WERI-Rb-1 (cell line): ENCODE measurements around the gene PEF1.

Source experiments
- DNase-seq: peaks from one replicate; pipeline ENCODE4 v3.0.0-alpha.2; 2020
- H3K27ac ChIP-seq: fragments of 250-450 bp; sonication (Bioruptor Pico); 2 replicates; pipeline ENCODE4 v1.5.1; 2020; ENCODE audit warnings: mild to moderate bottlenecking, moderate library complexity
- H3K27me3 ChIP-seq: fragments of 250-450 bp; sonication (Bioruptor Pico); 2 replicates; pipeline ENCODE4 v1.5.1; 2021; ENCODE audit warnings: mild to moderate bottlenecking, low read depth, moderate library complexity; ENCODE audit not compliant: insufficient read depth, severe bottlenecking
- H3K36me3 ChIP-seq: fragments of 250-450 bp; sonication (Bioruptor Pico); 2 replicates; pipeline ENCODE4 v1.5.1; 2020; ENCODE audit warnings: mild to moderate bottlenecking, moderate library complexity
- H3K4me3 ChIP-seq: 2 replicates; pipeline ENCODE4 v1.5.1; 2011; ENCODE audit warnings: low read depth, mild to moderate bottlenecking, control low read depth, low read length
- H3K9me3 ChIP-seq: fragments of 250-450 bp; sonication (Bioruptor Pico); 2 replicates; pipeline ENCODE4 v1.5.1; 2021; ENCODE audit warnings: mild to moderate bottlenecking, moderate library complexity; ENCODE audit not compliant: severe bottlenecking
- CTCF ChIP-seq: IDR thresholded peaks from 2 replicates; pipeline ENCODE4 v1.5.1; 2011; ENCODE audit warnings: low read depth, mild to moderate bottlenecking, control low read depth, inconsistent platforms, low read length

Gene PEF1

GRCh38 chr1:31652891-31653499 is 8.3 kb upstream of the PEF1 start:
- TF ChIP-seq CTCF: no peak
- Histone ChIP-seq H3K9me3 (no peaks in the 10 kb centered on the region), H3K4me3 (no peak overlapping the region), H3K27ac (no peak overlapping the region), H3K27me3 (no peaks in the 10 kb centered on the region), H3K36me3 (peaks cover 12% of the 10 kb centered on the region)
- no peak for DNase-seq

DNA sequence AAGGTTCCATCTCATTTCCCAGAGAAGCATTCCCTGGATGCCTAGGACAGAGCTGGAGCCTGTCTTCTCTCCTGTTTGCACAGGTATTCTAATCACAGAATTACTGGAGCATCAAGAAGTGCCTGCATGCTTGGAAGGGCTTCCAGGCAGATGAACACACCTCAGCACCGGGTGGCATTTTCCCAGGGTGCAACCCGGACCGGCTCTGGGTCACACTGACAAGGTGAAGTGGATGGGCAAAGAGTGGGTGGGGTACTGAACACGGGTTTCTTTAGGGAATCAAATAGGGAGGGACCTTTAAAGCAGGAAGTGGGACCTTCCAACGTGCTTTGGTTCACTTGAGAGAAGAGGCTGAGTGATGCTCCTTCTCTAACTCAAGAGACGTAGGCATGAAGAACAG is 7.1 kb upstream of the PEF1 start:
- Histone ChIP-seq H3K27ac (no peak overlapping the region), H3K36me3 (peaks cover 6% of the 10 kb centered on the region), H3K27me3 (no peaks in the 10 kb centered on the region), H3K9me3 (no peaks in the 10 kb centered on the region), H3K4me3 (no peak overlapping the region)
- no peak for DNase-seq
- TF ChIP-seq CTCF: no peak

- no peak overlapping the region for H3K27ac ChIP-seq
- H3K4me3 ChIP-seq: no peak overlapping the region
- peaks cover 6% of the 10 kb centered on the region for H3K36me3 ChIP-seq
- H3K27me3 ChIP-seq: no peaks in the 10 kb centered on the region
- no peaks in the 10 kb centered on the region for H3K9me3 ChIP-seq
- TF ChIP-seq CTCF: no peak
- DNase-seq: no peak
Observed at GRCh38 chr1:31651089-31651420, 6.4 kb upstream of the PEF1 start.

DNA sequence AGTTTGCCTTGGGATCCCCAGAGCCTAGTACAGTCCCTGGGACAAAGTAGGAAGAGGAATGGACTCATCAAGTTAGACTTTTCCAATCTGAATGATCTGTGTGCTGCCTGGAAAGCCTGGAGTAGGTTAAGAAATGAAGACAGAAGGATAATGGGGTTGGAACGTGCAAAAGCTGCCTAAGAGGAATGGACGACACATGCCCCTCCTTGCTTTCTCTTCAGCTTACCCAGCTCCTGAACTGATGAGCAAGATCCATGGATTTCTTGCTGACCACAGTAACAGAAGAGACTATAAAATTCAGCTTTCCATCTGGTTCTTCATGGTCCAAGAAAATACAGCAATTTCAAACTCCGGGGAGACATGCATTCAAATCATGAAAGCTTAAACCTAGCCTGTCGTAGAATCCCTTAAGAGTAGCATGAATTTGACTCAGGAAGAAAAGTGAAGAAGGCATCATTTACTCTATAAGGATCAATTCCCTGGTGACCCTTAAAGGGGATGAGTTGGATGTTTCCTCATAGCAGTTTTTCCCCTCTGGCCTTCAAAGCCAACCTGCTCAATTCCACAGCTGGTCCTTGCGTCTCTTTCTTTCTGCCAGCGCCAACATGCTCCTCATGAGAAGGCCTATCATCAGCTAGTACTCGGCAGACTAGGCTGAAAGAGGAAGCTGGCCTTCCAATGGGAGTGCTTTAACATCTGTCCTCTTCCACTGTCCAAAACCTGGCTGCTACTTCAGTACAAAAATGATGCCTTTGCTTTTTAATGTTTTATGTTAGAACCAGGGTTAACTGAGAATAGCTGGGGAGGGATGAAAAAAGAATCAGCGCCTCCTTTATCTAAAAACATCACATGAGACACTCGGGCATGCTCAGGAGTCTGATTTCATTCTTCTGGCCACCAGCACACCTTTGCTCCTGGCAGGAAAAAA is 5.7 kb upstream of the PEF1 start:
- H3K27ac ChIP-seq: no peak overlapping the region
- no peak for DNase-seq

GRCh38 chr1:31648641-31649357 is 4.1 kb upstream of the PEF1 start:
- Histone ChIP-seq H3K27ac (no peak overlapping the region), H3K4me3 (no peak overlapping the region), H3K36me3 (peaks cover 6% of the 10 kb centered on the region), H3K27me3 (no peaks in the 10 kb centered on the region), H3K9me3 (no peaks in the 10 kb centered on the region)
- no peak for TF ChIP-seq CTCF
- DNase-seq: no peak

More for the DNA sequence above, 5.7 kb upstream of the PEF1 start:
- no peak for TF ChIP-seq CTCF
- Histone ChIP-seq H3K27me3 (no peaks in the 10 kb centered on the region), H3K36me3 (peaks cover 6% of the 10 kb centered on the region), H3K9me3 (no peaks in the 10 kb centered on the region), H3K4me3 (no peak overlapping the region)
